ENCODE data around the gene CASZ1.
A peak's percentile ranks its signal among the peaks of the same experiment; 100 is the strongest.

Gene CASZ1

DNA sequence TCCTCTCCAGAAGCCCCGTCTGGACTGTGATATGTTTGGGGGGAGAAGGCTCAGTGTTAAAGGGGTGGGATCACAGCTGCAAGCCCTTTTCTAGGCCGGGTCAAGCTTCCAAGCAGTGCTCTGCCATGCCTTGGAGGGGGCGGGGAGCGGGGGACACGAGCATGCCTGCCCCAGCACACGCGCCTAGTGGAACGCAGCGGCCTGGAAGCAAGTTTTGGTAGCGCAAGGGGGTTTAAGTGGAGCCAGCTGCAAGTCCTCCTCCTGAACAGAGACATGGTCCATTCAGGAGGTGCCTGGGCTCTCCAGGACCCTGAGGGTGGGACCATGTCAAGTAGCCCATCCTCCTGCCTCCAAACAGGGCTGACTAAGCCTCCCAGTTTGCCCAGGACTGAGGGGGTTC lies 112.2 kb downstream of the CASZ1 start:
- no peak for DNase-seq

DNA sequence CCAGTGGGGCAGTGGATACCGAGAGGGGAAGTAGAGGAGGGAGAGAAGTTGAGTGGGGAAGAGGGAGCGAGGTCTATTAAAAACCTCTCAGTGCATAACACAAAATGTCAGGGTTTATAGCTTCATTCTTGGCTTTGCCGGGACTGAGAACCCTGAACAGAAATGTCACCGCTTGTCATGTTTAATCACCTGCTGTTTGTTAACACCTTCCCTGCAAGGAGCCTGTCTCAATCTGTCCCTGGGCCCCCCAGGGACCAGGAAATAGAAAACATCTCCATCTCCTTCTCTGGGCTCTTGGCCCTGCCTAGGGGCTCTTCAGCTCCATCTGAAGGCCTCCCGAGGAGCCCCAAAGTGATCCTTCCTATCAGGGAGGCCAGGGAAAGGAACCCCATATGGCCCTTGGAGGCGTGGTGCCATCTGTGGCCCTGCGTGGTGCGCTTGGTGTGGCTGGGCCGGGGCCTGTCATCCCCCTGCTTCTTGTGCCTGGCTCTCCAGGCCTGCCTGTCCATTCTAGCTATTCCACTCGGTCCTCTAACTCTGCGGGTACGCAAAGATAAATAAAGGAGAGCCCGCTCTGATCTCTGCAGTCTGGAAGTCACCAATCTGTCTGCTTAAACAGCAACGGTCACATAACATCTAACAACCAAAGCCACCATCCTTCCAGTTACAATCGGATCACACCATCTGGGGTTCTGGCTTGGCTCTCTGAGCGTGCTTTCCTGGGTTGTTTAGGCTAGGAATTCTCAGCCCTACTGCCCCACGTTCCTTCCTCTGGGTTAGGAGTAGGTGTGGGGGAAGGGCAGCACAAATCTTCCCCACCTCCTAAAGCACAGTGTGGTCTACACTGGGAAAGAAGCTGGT lies 113.8 kb downstream of the CASZ1 start:
- no peak for DNase-seq

- DNase-seq: no peak
Observed at GRCh38 chr1:10682108-10682445, 114.4 kb downstream of the CASZ1 start.

GRCh38 chr1:10681296-10682107 lies 114.9 kb downstream of the CASZ1 start:
- no peak for DNase-seq

GRCh38 chr1:10680487-10680886 lies 116.0 kb downstream of the CASZ1 start:
- DNase-seq: peak in 1 of 2 donors; percentile 8

GRCh38 chr1:10679496-10680220 lies 116.8 kb downstream of the CASZ1 start:
- DNase-seq: no peak

GRCh38 chr1:10678852-10679251 lies 117.6 kb downstream of the CASZ1 start:
- DNase-seq: no peak

GRCh38 chr1:10678402-10678801 lies 118.0 kb downstream of the CASZ1 start:
- no peak for DNase-seq

GRCh38 chr1:10677491-10678391 lies 118.7 kb downstream of the CASZ1 start:
- DNase-seq: no peak

GRCh38 chr1:10676963-10677362 lies 119.5 kb downstream of the CASZ1 start:
- DNase-seq: no peak

DNA sequence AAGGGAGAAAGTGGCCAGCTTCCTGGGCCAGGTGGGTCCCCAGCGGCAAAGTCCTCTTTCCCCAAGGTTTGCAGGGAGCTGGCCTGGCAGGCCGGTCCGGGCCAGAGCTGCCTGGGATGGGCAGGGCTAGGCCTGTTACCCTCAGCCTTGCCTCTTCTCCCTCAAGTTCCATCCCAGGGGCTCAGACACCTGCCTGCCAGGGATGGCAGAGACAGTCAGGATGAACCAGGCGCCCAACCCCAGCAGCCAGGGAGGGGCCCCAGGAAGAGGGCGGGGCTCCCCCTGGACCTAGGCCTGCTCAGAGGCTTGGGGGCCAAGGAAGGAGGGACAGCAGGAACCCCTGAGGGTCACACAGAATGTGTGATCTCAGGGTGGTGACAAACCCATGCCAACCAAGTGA lies 120.6 kb downstream of the CASZ1 start:
- DNase-seq: no peak

DNA sequence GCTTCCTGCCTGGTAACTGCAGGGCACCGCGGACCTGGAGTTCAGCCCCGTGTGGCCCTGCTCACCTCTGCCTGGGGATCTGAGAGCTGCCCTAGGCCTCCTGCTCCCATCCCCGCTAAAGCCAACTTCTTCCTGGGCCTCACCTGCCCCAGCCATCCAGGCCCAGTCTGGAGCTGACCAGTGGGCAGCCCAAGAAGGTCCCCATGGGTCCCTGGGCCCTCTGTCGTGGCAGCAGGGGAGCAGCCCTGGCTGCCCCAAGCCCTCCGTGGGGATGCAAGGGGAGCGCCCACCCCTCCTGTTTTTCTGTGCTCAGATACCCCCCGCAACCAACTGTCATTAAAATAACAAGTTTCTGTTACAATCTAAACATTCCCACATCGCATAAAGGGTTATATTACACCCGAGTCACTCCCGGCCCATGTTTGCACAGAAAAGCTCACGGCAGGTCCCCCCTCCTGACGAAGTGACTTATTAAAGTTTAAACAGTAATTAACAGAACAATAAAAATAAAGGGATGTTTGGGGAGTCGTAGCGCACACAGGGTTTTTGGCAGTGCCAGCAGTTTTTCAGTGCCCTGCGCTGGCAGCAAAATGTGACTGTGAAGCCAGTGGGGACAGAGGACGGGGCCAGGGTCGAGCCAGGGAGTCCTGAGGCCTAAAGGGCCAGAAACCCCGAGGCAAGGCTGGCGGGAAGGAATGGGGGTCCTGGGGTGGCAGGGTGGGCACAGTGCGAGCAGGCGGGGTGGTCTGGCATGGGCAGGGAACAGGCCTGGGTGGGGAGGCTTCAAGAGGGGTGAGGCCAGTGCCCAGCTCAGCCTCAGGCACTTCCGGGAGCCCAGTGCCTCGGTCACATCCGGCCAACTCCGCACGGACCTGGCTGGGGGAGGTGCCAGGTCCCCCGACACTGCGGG lies 121.5 kb downstream of the CASZ1 start:
- DNase-seq: no peak

GRCh38 chr1:10674222-10674621 lies 122.2 kb downstream of the CASZ1 start:
- DNase-seq: no peak

- no peak for DNase-seq
Observed at GRCh38 chr1:10673109-10673711, 123.2 kb downstream of the CASZ1 start.

DNA sequence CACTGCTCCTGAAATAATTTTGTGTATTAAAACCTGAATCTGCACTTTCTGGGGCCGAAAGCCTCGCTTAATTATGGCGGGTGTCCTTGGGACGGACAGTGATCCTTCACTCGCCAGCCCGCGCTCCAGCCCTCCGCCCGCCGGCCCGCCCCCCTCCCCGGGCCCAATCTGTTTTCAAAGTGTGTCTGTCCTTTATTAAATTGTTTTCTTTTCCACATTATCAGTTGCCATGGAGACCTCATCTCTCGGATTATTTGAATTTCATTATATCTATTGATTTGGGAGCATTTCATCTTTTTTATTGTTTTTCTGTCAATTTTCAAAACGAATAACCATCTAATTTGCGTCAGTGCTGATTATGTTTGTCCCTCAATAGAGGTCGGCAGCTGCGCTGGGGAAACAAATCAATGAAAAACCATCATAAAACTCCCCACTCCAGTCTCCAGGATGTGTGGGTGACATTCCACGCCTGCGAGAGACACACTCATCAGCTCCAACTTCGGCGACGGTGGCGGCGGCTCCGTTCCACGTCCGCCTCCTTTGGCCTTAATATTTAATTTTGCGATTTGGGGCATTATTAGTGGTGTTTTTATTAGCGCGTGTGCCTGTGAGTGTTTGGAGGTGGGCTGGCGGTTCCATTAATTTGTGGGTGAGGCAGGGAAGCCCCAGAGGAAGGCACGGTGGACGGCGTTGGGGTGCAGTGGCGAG lies 123.9 kb downstream of the CASZ1 start:
- no peak for DNase-seq

DNA sequence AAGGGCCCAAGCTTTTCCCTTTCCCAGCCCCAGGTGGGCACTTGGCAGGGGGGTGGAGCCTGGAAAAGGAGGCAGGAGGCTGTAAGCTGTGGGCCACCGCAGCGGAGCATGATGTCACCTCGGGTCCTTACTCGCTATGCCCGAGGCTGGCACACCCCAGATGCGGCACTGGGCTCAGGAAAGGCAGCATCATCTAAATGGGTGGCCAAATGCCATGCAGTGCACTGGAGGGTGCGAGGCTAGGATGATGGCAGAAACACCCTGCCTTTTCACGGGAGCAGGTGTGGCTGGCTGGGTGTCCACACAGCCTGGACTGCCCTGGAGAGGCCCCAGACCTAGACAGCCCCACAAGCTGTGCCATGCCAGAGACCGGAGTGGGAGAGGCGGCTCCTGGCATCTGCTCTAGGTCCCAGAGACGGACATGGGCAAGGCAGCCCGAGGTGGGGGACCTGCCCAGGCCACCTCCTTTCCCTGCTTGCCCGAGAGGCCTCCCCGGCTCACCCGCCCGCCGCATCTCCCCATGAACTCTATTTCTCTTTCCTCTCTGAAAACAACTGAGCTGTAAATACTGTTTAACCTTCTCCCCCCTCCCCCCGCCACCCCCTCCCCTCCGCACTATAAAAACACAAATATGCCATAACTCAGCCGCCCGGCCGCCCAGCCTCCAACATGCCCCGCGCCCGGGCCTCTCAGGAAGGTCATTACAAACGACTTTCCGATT lies 124.7 kb downstream of the CASZ1 start:
- DNase-seq: no peak

GRCh38 chr1:10671090-10671489 lies 125.4 kb downstream of the CASZ1 start:
- DNase-seq: no peak

GRCh38 chr1:10670190-10670589 lies 126.3 kb downstream of the CASZ1 start:
- no peak for DNase-seq

DNA sequence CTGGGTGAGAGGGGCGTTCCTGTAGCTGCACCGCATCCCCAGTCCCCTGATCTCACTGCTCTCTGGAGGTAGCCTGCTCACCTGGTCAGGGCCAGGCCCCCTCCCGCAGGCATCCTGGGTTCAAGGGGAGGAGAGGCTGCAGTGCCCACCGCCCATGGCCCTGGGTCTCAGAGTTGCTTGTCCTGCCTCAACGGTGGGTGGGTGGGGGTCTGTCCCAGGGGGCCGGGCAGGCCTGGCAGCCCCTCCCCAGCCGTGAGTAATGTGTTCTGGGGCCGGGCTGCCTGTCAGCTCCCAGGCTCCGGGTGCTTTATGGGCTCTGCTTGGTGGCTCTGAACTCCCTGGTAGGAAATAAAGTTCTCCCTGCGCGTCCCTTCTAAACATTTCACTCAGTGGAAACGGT lies 126.9 kb downstream of the CASZ1 start:
- DNase-seq: no peak

Data from inflammatory macrophage treated with lipopolysaccharide for 1 hour (primary cell).